HCT116 (cell line): ENCODE measurements around the gene DUSP14. TPM values are rescaled to one million over a fixed set of nuclear protein-coding genes. Genes with fewer than 3 reads are reported as not detected.

Experiments used
- ATAC-seq: fragments of 200-7000 bp; cut with Tn5 transposase; 2 replicates; pipeline ENCODE4 v1.9.1; 2020; ENCODE audit warnings: mild to moderate bottlenecking, moderate library complexity
- BruUV-seq: library from RNA; stranded (reverse); fragments of 400-500 nt; replicated peaks from 2 replicates; lab custom pipeline; 2021; lab: Mats Ljungman, UMichigan
- CTCF ChIA-PET: fragments of 300-600 bp; sonication (Branson Sonifier 250); formaldehyde crosslinking; loops from one replicate; lab custom pipeline; 2021; ENCODE audit warnings: antibody characterized with exemption; lab: Charles Lee
- POLR2A ChIA-PET: fragments of 300-600, 350-600 bp; sonication (Branson Sonifier 250); formaldehyde crosslinking; loops from one replicate; lab custom pipeline; 2021; ENCODE audit warnings: antibody characterized with exemption; lab: Charles Lee
- RAD21 ChIA-PET, 2 experiments: fragments of 300-600 bp; sonication (Branson Sonifier 250); formaldehyde crosslinking; loops; one replicate each; lab custom pipeline; 2023; ENCODE audit warnings: low total read pairs in 2 of 2; ENCODE audit not compliant: uncharacterized antibody in 2 of 2, unreplicated experiment in 2 of 2, low non-redundant PET in 1 of 2; lab: Charles Lee
- DNase-seq: peaks from one replicate; pipeline ENCODE4 v3.0.0-alpha.2; 2010; ENCODE audit warnings: low read depth, low spot score
- H2AFZ ChIP-seq: fragments of 200-600 bp; shearing (Covaris generic), sonication (generic); 2 replicates; pipeline ENCODE4 v1.6.1; 2017; ENCODE audit warnings: low read depth, mixed run types, mixed read lengths, antibody characterized with exemption, low read length; ENCODE audit not compliant: poor library complexity, severe bottlenecking
- H3K27ac ChIP-seq: 2 replicates; pipeline ENCODE4 v1.5.1; 2012; ENCODE audit warnings: low read depth, low read length
- H3K27me3 ChIP-seq: fragments of 200-600 bp; sonication (generic); 2 replicates; pipeline ENCODE4 v1.6.1; 2016; ENCODE audit warnings: mixed run types, low read length, mixed read lengths; ENCODE audit not compliant: insufficient read depth
- H3K36me3 ChIP-seq, 2 experiments: fragments of 200-500 bp in 1 of 2; fragments of 200-600 bp in 1 of 2; sonication (Bioruptor generic) in 1 of 2; sonication (generic) in 1 of 2; 2 replicates each; pipeline versions ENCODE4 v1.5.1 to v1.6.1; 2014 to 2016; ENCODE audit warnings: low read length in 2 of 2, inconsistent platforms in 1 of 2, mixed read lengths in 1 of 2, mixed run types in 1 of 2; ENCODE audit not compliant: insufficient read depth in 2 of 2, control insufficient read depth in 1 of 2
- H3K4me1 ChIP-seq, 2 experiments: fragments of 200-600 bp in 1 of 2; sonication (generic) in 1 of 2; 2 replicates each; pipeline versions ENCODE4 v1.5.1 to v1.6.1; 2012 to 2017; ENCODE audit warnings: low read length in 2 of 2, inconsistent platforms in 1 of 2, mild to moderate bottlenecking in 1 of 2, mixed read lengths in 1 of 2, mixed run types in 1 of 2, moderate library complexity in 1 of 2; ENCODE audit not compliant: insufficient read depth in 2 of 2, control insufficient read depth in 1 of 2
- H3K4me2 ChIP-seq: fragments of 200-600 bp; sonication (generic); 2 replicates; pipeline ENCODE4 v1.6.1; 2017; ENCODE audit warnings: mixed run types, low read length, mixed read lengths
- H3K4me3 ChIP-seq, 2 experiments: fragments of 200-600 bp in 1 of 2; sonication (generic) in 1 of 2; replicated peaks in 1 of 2; 2 replicates each; pipeline ENCODE4 v1.5.1; 2011 to 2016; ENCODE audit warnings: low read length in 2 of 2, control low read depth in 1 of 2, low read depth in 1 of 2, mild to moderate bottlenecking in 1 of 2, mixed read lengths in 1 of 2, mixed run types in 1 of 2
- H3K79me2 ChIP-seq: fragments of 200-600 bp; sonication (generic); 2 replicates; pipeline ENCODE4 v1.6.1; 2017; ENCODE audit warnings: mild to moderate bottlenecking, mixed run types, low read length, moderate library complexity, mixed read lengths; ENCODE audit not compliant: insufficient read depth
- H3K9ac ChIP-seq: fragments of 200-600 bp; sonication (generic); 2 replicates; pipeline ENCODE4 v1.6.1; 2016; ENCODE audit warnings: low read length, mixed read lengths
- H3K9me2 ChIP-seq: fragments of 200-600 bp; sonication (generic), shearing (Covaris generic); 2 replicates; pipeline ENCODE4 v1.6.1; 2017; ENCODE audit warnings: mixed run types, mild to moderate bottlenecking, moderate library complexity; ENCODE audit not compliant: insufficient read depth
- H3K9me3 ChIP-seq, 2 experiments: fragments of 200-500 bp in 1 of 2; fragments of 200-600 bp in 1 of 2; sonication (Bioruptor generic) in 1 of 2; sonication (generic) in 1 of 2; 2 replicates each; pipeline ENCODE4 v1.6.1; 2014 to 2017; ENCODE audit warnings: low read length in 2 of 2, mixed read lengths in 2 of 2, inconsistent platforms in 1 of 2, low read depth in 1 of 2, mild to moderate bottlenecking in 1 of 2, mixed run types in 1 of 2, moderate library complexity in 1 of 2; ENCODE audit not compliant: control insufficient read depth in 1 of 2, insufficient read depth in 1 of 2
- H4K20me1 ChIP-seq: fragments of 200-600 bp; sonication (generic), shearing (Covaris generic); 2 replicates; pipeline ENCODE4 v1.6.1; 2017; ENCODE audit warnings: mixed run types, mild to moderate bottlenecking, moderate library complexity; ENCODE audit not compliant: insufficient read depth
- CBX3 ChIP-seq: IDR thresholded peaks from 2 replicates; pipeline ENCODE4 v1.6.1; 2012; ENCODE audit warnings: low read depth
- CEBPB ChIP-seq: IDR thresholded peaks from 2 replicates; pipeline ENCODE4 v1.6.1; 2012; ENCODE audit warnings: low read depth
- CTCF ChIP-seq, 3 experiments: fragments of 200-600 bp in 1 of 3; sonication (generic) in 1 of 3; IDR thresholded peaks in 2 of 3; conservative IDR thresholded peaks in 1 of 3; 2 replicates each; pipeline ENCODE4 v1.5.1; 2012 to 2017; ENCODE audit warnings: low read depth in 2 of 3, low read length in 2 of 3, antibody characterized with exemption in 1 of 3, borderline replicate concordance in 1 of 3, control low read depth in 1 of 3, mild to moderate bottlenecking in 1 of 3, mixed read lengths in 1 of 3, mixed run types in 1 of 3, moderate library complexity in 1 of 3; ENCODE audit not compliant: insufficient read depth in 1 of 3
- ELF1 ChIP-seq: IDR thresholded peaks from 2 replicates; pipeline ENCODE4 v1.6.1; 2012; ENCODE audit warnings: low read depth, borderline replicate concordance
- EZH2 ChIP-seq: fragments of 200-600 bp; sonication (generic); IDR thresholded peaks from 2 replicates; pipeline ENCODE4 v1.6.1; 2017; ENCODE audit warnings: antibody characterized with exemption, mixed run types
- MAX ChIP-seq: IDR thresholded peaks from 2 replicates; pipeline ENCODE4 v1.6.1; 2012
- POLR2A ChIP-seq: IDR thresholded peaks from 2 replicates; pipeline ENCODE4 v1.7.0; 2011; ENCODE audit warnings: borderline replicate concordance; ENCODE audit not compliant: insufficient read depth, insufficient read length; ENCODE audit errors: extremely low read depth
- RAD21 ChIP-seq: IDR thresholded peaks from 2 replicates; pipeline ENCODE4 v1.6.1; 2012; ENCODE audit warnings: low read depth, mild to moderate bottlenecking
- SIN3A ChIP-seq: IDR thresholded peaks from 2 replicates; pipeline ENCODE4 v1.6.1; 2012; ENCODE audit warnings: low read depth
- SP1 ChIP-seq: IDR thresholded peaks from 2 replicates; pipeline ENCODE4 v1.6.1; 2012; ENCODE audit warnings: low read depth
- SRF ChIP-seq: IDR thresholded peaks from 2 replicates; pipeline ENCODE4 v1.6.1; 2012; ENCODE audit warnings: low read depth
- TCF7L2 ChIP-seq: IDR thresholded peaks from 2 replicates; pipeline ENCODE4 v1.7.0; 2011; ENCODE audit warnings: borderline replicate concordance, inconsistent platforms; ENCODE audit not compliant: insufficient read depth, insufficient read length; ENCODE audit errors: extremely low read depth
- YY1 ChIP-seq: IDR thresholded peaks from 2 replicates; pipeline ENCODE4 v1.6.1; 2011; ENCODE audit warnings: low read length, low read depth, moderate library complexity, mild to moderate bottlenecking; ENCODE audit not compliant: insufficient replicate concordance; ENCODE audit errors: extremely low read depth
- ZFX ChIP-seq: fragments of 450-650 bp; IDR thresholded peaks from 2 replicates; pipeline ENCODE4 v1.6.1; 2017
- intact Hi-C: fragments of 100-400 bp; cut with micrococcal nuclease; formaldehyde crosslinking; loops from 2 replicates; pipeline ENCODE4 v1.10.0; 2022
- total RNA-seq: library from RNA; stranded (reverse); gene quantifications from one replicate; pipeline ENCODE4 v1.2.1, GENCODE V29; 2021; ENCODE audit not compliant: unreplicated experiment
- TF ChIP-seq, protein P1 (sequence below): IDR thresholded peaks from 2 replicates; pipeline ENCODE4 v1.6.1; 2012; ENCODE audit warnings: low read depth

DUSP14 gene
- total RNA-seq, 1 experiment from 2014 or later = 27.6 TPM

DNA sequence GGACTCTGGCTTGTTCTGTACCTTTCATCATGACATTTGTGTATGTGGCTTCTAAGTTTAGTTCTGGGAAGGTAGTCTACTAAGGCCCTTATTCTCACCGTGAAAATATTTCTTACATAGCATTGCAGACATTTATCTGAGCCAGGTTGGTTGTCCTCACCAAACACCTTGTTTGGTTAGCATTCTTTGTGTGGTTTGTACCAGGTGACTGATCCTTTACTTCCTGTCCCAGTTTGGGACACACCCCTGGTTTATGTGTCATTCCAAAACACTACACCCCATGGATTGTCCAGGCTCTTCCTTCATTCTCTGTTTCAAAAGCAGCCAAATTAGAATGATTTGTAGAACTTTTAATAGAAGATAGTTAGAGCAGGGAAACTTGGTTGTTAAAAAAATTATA is 23.2 kb upstream of the DUSP14 start:
- TF ChIP-seq CTCF (IDR thresholded peaks at IDR 0.05 in 2 of 3, conservative IDR thresholded peaks at IDR 0.05 in 1 of 3; ENCODE audit: borderline replicate concordance in 1 of 3, insufficient read depth in 1 of 3, low read depth in 2 of 3, low read length in 2 of 3) = no peak
- no peak for TF ChIP-seq POLR2A
- TF ChIP-seq RAD21 = no peak
- BruUV-seq = no TSS peak
- ChIA-PET CTCF (no interaction called here), RAD21 (no interaction called here), POLR2A (no interaction called here)
- no peak for ATAC-seq
- Histone ChIP-seq H3K9ac (no peak overlapping the region), H3K9me2 (no peaks in the 10 kb centered on the region), H4K20me1 (no peaks in the 10 kb centered on the region), H2AFZ (no peak overlapping the region), H3K79me2 (no peaks in the 10 kb centered on the region), H3K4me2 (no peak overlapping the region), H3K4me1 (peaks cover 2 to 8% of the 10 kb centered on the region in 2 experiments; a peak in 2 of 4 replicates), H3K9me3 (no peaks in the 10 kb centered on the region), H3K4me3 (no peak overlapping the region), H3K27ac (no peak overlapping the region), H3K27me3 (no peaks in the 10 kb centered on the region), H3K36me3 (peaks cover 18 to 22% of the 10 kb centered on the region in 2 experiments)
- intact Hi-C loops = no loop called here
- DNase-seq = no peak

DNA sequence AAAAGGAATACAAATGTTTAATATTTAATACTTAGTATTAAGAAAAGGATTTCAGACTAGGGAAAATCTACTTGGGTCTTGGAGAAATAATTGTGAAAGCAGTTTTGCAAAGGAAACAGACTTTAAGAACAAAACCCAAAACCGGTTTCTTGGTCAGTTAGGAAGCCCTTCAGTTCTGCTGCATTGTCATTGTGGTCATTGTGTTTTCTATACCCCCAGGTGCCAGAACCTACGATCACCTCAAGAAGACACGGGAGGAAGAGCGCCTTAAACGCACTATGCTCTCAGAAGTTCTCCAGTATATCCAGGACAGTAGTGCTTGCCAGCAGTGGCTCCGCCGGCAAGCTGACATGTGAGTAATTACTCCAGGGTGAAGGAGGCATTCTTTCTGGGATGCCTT is 19.5 kb upstream of the DUSP14 start:
- Histone ChIP-seq H3K79me2 (no peaks in the 10 kb centered on the region), H3K9me3 (no peaks in the 10 kb centered on the region), H3K4me2 (no peak overlapping the region), H3K36me3 (peaks cover 26 to 38% of the 10 kb centered on the region in 2 experiments), H3K4me1 (peaks cover 2 to 8% of the 10 kb centered on the region in 2 experiments; a peak in 2 of 4 replicates), H3K27ac (no peak overlapping the region), H3K4me3 (no peak overlapping the region), H3K27me3 (no peaks in the 10 kb centered on the region), H3K9me2 (no peaks in the 10 kb centered on the region), H4K20me1 (no peaks in the 10 kb centered on the region), H3K9ac (no peak overlapping the region), H2AFZ (no peak overlapping the region)
- ChIA-PET RAD21 (no interaction called here), CTCF (no interaction called here), POLR2A (no interaction called here)
- no TSS peak for BruUV-seq
- DNase-seq (no peak), ATAC-seq (no peak)
- intact Hi-C loops = no loop called here
- no peak for TF ChIP-seq RAD21
- TF ChIP-seq TCF7L2 = no peak
- no peak for TF ChIP-seq CBX3
- TF ChIP-seq SIN3A = no peak
- TF ChIP-seq SRF = no peak
- TF ChIP-seq, protein P1, sequence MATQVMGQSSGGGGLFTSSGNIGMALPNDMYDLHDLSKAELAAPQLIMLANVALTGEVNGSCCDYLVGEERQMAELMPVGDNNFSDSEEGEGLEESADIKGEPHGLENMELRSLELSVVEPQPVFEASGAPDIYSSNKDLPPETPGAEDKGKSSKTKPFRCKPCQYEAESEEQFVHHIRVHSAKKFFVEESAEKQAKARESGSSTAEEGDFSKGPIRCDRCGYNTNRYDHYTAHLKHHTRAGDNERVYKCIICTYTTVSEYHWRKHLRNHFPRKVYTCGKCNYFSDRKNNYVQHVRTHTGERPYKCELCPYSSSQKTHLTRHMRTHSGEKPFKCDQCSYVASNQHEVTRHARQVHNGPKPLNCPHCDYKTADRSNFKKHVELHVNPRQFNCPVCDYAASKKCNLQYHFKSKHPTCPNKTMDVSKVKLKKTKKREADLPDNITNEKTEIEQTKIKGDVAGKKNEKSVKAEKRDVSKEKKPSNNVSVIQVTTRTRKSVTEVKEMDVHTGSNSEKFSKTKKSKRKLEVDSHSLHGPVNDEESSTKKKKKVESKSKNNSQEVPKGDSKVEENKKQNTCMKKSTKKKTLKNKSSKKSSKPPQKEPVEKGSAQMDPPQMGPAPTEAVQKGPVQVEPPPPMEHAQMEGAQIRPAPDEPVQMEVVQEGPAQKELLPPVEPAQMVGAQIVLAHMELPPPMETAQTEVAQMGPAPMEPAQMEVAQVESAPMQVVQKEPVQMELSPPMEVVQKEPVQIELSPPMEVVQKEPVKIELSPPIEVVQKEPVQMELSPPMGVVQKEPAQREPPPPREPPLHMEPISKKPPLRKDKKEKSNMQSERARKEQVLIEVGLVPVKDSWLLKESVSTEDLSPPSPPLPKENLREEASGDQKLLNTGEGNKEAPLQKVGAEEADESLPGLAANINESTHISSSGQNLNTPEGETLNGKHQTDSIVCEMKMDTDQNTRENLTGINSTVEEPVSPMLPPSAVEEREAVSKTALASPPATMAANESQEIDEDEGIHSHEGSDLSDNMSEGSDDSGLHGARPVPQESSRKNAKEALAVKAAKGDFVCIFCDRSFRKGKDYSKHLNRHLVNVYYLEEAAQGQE = no peak
- TF ChIP-seq SP1 = no peak
- TF ChIP-seq POLR2A = no peak
- TF ChIP-seq CEBPB = no peak
- no peak for TF ChIP-seq EZH2
- TF ChIP-seq YY1 = no peak
- no peak for TF ChIP-seq MAX
- TF ChIP-seq ZFX = no peak
- no peak for TF ChIP-seq ELF1
